GM19438 (cell line): ENCODE results near the gene IMMP2L.

Experiments used
- ATAC-seq: cut with Tn5 transposase; IDR thresholded peaks from one replicate; pipeline ENCODE4 v1.9.1; 2021; ENCODE audit warnings: low read depth; ENCODE audit not compliant: unreplicated experiment

The IMMP2L gene

DNA sequence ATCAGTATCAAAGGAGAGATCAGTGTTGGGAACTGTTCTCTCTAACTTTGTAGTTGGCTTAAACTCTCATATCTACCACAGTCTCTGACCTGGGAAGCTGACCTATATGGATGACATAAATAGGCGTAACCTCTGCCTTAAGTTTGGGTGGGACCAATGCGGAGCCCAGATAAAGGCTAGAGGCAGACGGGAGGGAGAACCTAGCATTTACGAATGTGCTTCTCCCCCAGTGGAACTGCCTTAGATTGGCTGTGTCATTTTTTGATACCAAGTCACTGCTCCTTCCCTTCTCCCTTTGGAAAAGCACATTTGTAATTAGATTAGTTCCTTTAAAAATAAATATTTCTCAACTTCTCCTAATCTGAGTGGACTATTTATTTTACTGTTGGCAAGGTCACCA is 495.0 kb downstream of the IMMP2L start:
- no peak for ATAC-seq

DNA sequence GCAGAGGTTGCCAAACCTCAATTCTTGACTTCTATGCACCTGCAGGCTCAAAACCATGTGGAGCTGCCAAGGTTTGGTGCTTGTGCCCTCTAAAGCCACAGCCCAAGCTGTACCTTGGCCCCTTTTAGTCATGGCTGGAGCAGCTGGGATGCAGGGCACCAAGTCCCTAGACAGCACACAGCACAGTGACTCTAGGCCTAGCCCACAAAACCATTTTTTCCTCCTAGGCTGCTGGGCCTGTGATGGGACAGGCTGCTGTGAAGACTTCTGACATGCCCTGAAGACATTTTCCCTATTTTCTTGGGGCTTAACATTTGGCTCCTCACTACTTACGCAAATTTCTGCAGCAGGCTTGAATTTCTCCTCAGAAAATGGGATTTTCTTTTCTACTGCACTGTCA is 499.1 kb downstream of the IMMP2L start:
- no peak for ATAC-seq

DNA sequence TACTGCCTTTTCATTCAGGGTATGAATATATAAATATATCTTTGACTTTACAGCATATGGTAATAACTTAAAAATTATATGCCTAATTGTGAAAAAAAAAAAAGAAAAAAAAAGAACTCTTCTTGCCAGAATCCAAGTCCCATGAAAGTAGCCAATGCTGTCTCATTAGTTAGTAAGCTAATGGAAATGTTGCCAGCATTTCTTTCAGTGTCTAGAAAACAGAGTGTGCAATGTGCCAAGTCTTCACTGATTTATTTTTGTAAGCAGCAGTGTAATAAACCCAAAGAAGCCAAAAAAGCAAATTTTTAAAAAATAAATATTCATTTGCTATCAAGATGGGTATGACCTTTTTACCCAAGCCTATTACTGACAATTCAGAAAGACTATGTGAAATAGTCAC is 502.5 kb downstream of the IMMP2L start:
- ATAC-seq: no peak

DNA sequence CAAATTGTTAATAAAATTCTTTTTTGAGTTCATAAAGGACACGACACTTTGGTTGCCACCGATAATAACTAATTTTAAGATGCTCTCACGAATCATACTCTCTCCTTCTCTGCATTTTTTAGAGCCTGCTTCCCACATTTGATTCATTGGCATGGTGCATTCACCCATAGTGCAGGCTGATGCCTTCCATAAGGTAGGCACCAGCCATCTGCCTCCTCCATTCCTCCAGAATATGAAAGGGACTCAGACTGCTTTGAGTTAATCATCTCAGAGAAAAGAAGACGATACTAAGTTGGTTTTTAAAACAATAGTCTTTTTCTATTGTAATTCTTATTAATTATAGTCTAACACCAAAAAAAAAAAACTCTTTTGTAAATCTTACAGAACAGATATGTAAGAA is 505.2 kb downstream of the IMMP2L start:
- ATAC-seq: no peak

DNA sequence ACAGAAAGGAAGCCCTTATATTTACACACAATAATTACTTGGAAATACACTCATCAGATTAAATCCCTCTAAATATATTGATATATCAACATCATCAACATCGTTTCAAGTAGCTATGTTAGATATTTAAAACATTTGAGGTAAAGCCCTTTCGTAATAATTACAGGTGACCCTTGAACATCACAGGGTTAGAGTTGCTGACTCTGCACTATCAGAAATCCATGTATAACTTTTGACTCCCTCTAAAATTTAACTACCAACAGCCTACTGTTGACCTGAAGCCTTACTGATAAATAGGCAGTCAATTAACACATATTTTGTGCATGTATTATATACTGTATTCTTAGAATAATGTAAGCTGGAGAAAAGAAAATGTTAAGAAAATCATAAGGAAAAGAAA is 505.9 kb downstream of the IMMP2L start:
- no peak for ATAC-seq

DNA sequence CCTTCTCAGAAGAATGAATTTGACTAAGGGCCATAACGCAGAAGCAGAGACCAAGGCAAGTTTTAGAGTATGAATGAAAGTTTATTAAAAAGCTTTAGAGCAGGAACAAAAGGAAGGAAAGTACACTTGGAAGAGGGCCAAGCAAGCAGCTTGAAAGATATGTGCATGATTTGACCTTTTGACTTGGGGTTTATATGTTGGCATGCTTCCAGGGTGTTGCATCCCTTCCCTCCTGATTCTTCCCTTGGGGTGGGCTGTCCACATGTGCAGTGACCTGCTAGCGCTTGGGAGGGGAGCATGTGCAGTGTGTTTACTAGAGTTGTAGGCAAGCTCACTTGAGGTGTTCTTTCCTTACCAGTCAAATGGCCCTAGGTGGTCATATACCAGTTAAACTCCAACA is 509.3 kb downstream of the IMMP2L start:
- ATAC-seq: no peak

DNA sequence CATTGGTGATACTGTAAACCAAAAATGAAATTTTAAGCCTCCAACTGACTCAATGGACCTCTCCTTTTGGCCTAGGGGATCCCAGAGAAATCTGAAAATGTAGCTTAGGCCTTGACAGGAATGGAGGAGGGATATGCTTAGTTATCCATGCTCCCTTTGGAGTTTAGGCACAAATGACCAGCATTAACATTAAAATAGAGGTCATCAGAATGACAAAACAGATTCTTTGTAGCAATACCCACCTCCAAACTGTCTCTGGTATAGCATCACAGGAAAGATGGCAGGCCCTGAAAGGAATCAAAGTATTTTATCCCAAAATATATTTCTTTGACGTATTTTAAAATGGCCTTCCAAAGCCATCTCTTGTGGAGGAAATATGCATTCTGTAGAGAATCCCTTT is 510.5 kb downstream of the IMMP2L start:
- no peak for ATAC-seq

DNA sequence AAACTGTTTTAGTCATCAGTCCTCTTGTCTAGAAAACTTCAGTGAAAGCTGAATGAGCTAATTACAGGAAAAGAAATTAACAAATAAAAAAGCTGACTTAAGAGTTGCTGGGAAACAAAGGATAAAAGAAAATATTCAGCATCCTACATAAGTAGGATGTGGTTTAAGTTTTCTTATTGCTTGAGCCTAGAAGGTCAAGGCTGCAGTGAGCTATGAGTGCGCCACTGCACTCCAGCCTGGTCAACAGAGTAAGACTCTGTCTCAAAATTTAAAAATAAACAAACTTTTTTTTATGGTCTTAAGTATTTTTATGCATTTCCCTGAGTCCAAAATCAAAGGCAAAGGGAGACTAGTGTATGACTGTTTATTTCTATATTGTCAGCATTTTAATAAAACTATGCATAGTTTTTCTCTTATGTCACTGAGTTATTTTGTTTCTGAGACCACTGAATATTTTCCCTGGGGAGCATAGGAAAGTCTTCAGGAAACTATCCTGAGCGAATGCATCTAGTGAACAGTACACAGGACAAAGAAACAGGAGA is 511.3 kb downstream of the IMMP2L start:
- ATAC-seq: no peak

DNA sequence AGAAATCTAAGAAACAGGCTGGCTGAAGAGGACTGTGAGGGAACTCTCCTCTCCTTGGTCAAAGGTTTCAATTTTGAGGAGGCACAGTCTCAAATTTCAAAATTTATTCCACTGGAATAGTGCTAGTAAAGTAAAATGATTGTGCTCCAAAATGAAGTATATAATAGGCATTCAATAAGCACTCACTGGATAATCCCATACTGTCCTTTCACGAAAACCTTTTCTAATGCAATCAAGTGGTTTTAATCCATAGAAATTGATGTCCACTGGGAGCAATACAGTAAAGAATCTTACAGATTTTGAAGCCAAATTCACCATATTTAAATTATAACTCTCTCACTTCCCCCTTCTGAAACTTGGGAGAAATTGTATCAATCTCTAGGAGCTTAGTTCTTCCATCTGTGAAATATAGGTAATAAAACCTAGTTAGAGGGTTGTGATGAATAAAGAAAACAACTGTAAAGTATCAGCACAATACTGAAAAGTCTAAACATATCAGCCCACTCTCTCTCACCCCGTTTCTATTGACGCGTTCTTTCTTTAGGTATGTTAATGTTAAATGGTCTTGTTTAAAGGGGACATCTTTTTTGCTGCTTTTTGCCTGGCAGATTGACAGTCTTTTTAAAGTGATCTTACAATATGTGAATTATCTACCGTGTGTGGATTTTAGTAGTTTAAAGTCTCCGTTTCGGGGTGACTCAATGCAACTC is 512.2 kb downstream of the IMMP2L start:
- ATAC-seq: no peak

DNA sequence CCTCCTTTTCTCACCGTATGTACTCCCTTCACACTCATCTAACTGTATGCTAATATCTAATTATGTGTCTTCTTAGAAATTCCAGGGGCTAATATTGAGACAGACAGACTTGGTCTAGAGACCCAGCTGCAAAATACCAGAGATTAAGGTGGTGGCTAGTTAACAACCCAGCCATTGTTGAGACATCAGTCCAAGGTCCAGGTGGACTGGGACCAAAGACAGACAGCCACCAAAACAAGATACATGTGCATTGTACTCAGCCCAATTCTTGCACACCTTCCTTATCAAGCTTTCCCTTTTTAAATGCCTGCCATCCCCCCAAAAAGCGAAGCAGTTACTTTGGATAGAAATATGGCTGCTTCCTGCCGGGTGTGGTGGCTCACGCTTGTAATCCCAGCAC is 514.7 kb downstream of the IMMP2L start:
- ATAC-seq: no peak

DNA sequence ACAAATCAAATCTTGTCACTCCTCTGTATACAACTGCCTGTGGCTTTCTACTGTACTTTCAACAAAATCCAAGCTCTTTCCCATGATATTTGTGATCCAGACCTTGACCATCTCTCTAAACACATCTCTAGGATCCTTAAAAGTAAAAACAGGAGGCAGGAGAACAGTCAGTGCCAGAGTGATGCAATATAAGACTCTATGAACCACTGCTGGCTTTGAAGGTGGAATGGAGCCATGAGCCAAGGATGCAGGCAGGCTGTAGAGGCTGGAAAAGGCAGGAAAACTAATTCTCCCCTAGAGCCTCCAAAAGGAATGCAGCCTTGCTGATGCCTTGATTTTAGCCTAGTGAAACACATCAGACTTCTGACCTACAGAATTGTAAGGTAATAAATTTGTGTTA is 516.8 kb downstream of the IMMP2L start:
- no peak for ATAC-seq

DNA sequence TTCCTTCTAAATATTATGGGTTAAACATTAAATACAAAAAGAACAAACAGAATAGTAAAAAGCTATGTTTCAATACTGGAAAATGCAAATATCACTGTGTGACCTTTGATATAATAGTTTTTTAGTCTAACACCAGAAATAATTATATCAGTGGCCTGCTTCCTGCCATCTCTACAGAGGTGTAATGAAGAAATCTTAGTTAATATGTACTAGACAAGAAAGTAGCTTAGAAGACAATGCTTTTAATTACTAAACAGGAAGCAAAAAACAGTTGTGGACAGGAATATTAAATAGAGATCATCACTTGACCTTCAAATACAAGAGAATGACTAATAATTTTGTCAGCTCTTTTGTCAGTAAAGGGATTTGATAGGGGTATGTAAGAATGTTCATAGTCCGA is 518.7 kb downstream of the IMMP2L start:
- ATAC-seq: peak; percentile 94

DNA sequence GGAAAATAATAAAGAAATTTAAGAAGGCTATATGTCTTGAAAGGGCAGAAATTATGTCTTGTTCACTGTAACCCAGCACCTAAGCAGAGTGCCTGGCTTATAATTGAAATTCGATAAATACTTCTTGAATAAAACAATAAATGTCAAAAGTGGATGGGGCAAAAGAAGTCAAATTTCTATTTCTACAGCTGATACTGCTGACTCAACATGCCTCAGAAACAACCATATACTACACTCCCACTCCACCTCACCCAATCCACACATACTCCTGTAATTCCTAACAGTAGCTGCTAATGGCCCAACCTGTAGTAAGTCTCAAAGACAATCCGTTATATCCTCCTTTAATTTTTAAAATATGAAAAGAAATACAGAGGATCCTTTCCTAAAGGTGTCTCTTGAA is 519.5 kb downstream of the IMMP2L start:
- no peak for ATAC-seq

DNA sequence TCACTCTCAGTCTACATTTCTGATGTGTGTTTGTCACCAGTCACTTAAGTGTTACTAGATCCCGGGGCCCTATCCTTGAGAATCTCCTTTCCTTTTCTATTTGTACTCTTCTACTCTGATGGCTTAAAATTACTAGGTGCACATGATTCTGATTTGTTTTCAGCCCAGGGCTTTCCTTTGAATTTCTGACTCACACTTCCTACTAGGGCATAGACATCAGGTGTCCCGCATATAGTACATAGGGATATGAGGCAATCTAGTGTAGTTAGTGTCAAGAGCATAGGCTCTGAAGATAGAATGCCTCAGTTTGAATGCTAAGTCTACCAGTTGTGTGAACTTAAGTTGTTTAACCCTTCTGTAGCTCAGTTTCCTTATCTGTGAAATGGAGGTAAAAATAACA is 520.7 kb downstream of the IMMP2L start:
- no peak for ATAC-seq

DNA sequence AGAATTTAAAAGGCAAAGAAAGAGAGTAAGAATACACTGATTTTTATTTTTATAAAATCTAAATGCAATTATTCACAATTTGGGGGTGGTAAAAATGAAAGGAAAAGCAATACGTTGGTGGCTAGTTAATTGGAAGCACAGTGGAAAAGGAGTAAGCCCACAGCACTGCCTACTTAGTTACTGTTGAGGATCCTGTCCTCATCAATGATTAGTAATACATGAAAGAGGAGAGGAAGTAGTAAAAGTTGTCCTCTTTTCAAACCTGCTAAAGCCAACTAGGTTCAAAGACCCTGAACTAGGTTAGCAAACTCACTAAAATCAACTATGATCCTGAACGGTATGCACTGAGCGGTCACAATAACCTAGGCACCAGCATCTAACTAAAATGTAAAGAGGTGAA is 524.1 kb downstream of the IMMP2L start:
- no peak for ATAC-seq

DNA sequence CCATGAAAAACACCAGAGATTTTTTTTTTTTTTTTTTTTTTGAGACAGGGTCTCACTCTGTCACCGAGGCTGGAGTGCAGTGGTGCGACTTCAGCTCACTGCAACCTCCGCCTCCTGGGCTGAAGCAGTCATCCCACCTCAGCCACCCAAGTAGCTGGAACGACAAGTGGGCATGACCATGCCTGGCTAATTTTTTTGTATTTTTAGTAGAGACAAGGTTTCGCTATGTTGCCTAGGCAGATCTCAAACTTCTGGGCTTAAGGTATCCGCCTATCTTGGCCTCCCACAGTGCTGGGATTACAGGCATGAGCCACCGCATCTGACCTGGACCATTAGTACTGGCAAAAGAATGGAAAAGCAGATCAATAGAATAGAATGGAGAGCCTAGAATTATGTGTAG is 530.4 kb downstream of the IMMP2L start:
- no peak for ATAC-seq

DNA sequence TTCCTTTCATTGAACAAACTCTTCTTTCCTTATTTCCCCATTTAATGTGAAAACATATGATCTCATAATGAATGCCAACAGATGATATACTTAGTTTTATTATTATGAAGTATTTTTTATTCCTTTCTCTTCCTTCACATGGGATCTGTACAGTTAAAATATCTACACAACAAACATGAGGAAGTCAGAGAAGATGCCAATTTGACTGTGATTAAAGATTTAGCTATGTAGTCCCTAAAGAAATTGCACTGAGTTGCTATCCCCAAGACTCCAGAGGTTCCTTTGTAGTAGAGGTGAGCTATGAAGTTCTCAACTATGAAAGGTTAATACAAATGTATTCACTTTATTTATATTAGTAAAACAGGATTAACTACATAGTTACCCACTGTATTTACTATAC is 532.0 kb downstream of the IMMP2L start:
- no peak for ATAC-seq

DNA sequence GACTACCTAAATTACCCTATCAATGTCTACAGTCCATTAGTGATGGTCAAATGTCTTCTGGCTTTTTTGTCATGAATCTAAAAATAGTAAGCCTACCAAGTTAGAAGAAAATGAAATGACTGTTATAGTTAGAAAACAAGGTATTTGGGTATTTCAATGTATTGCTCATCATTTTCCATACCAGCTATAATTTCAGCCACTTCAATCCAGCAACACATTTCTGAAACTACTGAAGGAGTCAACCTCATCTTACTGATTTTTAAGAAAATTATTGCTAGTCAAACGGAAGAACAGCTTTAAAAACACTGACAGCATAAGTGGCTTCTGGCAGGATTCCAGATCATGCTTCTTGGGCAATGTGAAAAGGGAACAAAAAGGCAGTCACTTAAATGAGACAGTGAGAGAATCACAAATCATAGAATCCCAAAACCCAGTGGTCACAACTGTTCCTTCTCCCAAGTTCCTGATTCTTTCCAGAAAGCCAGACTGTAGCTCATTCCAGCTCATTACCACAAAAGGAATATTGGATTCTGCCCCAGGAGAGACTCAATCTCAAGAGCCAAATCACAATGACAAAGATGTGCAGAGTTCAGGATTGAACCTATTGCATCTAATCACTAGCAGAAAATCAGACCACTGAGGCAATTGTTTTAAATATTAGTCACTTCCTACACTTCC is 532.6 kb downstream of the IMMP2L start:
- ATAC-seq: no peak

DNA sequence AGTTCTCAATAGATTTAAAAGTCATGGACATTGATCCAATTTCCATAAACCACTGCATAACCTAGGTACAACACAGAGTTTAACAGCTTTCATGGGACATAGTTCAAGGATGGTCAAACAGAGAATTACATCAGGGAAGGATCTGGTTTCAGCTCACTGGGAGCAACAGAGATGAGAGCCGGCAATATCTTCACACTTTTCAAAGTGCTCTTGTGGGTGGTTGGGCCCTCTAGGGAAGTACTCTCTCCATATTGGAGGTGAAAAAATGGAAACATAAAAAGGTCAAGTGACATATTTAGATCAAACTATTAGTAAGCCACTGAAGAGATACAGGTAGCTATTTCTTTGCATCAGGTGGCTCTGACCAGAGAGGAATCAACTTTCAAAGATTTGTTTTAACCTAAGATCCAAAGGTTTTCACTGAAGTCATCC is 533.1 kb downstream of the IMMP2L start:
- no peak for ATAC-seq

DNA sequence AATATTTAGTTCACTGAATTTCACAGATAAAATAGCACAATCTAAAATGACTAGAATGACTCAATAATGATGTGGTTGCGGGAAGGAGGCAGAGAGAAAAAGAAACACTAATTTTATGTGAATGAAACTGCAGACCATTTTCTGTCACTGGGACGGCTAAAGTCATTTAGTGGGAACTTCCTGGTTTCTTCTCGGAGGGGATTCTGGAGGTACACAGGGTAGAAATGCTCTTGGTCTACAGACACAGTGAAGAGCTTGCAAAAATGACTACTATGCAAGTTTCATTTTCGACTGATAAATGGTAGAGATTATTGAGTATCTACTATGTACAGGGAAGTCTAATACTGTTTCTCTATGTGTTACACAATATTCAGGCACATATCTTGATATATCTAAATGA is 534.9 kb downstream of the IMMP2L start:
- ATAC-seq: no peak

DNA sequence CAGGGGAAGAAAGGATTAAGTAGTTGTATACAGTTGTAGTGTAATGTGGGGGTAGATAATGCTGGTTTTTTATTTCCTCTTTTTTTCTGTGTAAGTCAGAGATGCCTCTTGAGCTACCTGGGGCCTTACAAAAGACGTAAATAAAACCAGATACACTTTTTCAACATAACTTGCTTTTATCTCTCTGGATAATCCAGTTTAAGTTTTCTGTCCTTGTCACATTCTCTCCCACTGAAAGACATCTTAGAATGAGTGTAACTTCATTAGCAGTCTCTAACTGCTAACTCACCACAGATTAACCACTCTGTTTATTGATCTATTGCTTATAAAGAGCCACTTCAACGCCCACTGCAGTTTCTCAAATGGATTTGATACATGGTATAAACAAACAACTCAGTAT is 535.5 kb downstream of the IMMP2L start:
- ATAC-seq: no peak

DNA sequence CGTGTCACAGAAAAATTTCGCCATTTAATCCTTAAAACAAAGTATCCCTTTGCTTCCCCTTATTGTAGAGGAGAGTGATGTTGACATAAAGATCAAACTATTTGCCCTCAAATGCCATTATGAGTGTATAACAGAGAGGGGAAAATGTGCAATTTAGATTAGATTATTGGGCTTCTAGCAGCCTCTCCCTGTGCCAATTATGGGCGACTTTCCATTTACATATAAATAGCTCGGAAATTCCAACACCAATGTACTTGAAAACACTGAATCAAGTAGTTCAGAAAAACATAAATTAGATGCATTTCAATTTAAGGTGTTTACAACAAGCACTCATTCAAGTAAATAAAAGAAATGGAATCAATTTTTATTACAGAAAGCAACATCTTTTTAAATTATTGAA is 535.9 kb downstream of the IMMP2L start:
- no peak for ATAC-seq
